Epithelial cell of proximal tubule (primary cell): ENCODE measurements around the gene CYLC2. TPM values are rescaled to one million over a fixed set of nuclear protein-coding genes. Genes with fewer than 3 reads are reported as not detected.

Experiments
- DNase-seq: peaks from one replicate; pipeline ENCODE4 v3.0.0-alpha.2; 2011; ENCODE audit warnings: low read depth
- H3K4me3 ChIP-seq: 2 replicates; pipeline ENCODE4 v1.5.1; 2011; ENCODE audit warnings: low read depth, mild to moderate bottlenecking, low read length
- total RNA-seq: library from RNA; depleted of rRNA; stranded (reverse); fragments of >200 nt; gene quantifications from 2 replicates; pipeline ENCODE4 v1.2.3, GENCODE V29; 2015
- TF ChIP-seq, protein P1 (sequence below): conservative IDR thresholded peaks from 2 replicates; pipeline ENCODE4 v1.5.1; 2012; ENCODE audit warnings: low read depth, mild to moderate bottlenecking, low read length

CYLC2 gene, protein sequence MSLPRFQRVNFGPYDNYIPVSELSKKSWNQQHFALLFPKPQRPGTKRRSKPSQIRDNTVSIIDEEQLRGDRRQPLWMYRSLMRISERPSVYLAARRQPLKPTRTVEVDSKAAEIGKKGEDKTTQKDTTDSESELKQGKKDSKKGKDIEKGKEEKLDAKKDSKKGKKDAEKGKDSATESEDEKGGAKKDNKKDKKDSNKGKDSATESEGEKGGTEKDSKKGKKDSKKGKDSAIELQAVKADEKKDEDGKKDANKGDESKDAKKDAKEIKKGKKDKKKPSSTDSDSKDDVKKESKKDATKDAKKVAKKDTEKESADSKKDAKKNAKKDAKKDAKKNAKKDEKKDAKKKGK
- total RNA-seq: not detected in 2 replicates

DNA sequence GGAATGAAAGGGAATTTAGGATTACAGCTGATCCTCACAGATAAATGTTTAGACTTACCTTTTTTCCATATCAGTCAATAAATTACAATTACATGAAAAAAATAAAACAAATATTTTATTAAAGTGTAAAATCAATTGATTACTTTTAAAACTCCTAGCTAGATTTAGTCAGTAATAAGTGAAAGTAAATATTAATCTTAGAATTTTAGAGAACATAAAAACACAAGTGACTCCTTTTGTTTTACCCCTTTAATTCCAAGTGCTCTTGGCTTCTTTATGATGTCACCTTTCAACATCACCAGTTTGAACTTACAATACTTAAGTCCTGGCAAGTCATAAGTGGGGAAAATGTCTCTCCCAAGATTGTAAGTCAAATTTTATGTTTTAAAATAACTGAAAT is at the start of gene CYLC2:
CYLC2 (plus strand) TSS at position 301 of the 400 bp plus-strand sequence; CDS start at position 349, 48 bp downstream.
- DNase-seq: no peak
- TF ChIP-seq, protein P1, sequence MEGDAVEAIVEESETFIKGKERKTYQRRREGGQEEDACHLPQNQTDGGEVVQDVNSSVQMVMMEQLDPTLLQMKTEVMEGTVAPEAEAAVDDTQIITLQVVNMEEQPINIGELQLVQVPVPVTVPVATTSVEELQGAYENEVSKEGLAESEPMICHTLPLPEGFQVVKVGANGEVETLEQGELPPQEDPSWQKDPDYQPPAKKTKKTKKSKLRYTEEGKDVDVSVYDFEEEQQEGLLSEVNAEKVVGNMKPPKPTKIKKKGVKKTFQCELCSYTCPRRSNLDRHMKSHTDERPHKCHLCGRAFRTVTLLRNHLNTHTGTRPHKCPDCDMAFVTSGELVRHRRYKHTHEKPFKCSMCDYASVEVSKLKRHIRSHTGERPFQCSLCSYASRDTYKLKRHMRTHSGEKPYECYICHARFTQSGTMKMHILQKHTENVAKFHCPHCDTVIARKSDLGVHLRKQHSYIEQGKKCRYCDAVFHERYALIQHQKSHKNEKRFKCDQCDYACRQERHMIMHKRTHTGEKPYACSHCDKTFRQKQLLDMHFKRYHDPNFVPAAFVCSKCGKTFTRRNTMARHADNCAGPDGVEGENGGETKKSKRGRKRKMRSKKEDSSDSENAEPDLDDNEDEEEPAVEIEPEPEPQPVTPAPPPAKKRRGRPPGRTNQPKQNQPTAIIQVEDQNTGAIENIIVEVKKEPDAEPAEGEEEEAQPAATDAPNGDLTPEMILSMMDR: no peak
- H3K4me3 ChIP-seq: no peak within 1 kb of the TSS

DNA sequence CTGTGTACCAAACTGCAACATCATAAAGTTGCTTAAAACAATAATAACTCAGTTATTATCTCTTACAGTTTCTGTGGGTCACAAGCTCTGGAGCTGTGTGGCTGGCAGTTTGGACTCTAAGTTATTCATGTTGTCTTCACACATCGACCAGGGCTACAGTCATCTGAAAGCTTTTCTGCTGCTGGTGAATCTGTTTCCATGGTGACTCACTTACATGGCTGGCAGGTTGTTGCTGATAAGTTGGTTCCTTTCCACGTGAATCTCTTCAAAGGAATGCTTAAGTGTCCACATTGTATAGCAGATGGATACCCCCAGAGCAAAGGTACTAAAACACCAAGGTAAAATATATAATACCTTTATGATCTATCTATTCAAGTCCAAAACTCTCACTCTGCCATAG is 44.8 kb upstream of the CYLC2 start:
- TF ChIP-seq, protein P1: no peak
- DNase-seq: no peak

DNA sequence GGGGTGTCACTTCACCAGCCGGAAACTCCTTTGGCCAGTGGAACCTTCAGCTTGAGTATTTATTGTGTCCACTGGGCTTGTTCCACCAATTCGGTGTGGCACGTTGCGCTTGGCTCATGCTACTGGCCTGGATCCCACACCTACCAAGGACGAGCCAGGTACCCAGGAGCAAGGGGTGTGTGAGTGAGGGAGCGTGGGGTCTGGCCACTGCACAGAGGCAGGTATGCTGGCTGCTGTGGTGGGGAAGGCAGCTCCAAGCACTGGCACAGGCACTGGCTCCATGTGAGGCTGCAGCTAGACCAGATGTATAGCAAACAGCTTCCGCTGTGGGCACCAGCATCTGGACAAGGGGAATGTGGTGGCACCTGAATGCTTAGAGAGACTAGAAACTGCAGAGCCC is 28.1 kb upstream of the CYLC2 start:
- no peak for DNase-seq
- H3K4me3 ChIP-seq: no peak overlapping the region
- TF ChIP-seq, protein P1: no peak

More for the DNA sequence above, 44.8 kb upstream of the CYLC2 start:
- no peak overlapping the region for H3K4me3 ChIP-seq

DNA sequence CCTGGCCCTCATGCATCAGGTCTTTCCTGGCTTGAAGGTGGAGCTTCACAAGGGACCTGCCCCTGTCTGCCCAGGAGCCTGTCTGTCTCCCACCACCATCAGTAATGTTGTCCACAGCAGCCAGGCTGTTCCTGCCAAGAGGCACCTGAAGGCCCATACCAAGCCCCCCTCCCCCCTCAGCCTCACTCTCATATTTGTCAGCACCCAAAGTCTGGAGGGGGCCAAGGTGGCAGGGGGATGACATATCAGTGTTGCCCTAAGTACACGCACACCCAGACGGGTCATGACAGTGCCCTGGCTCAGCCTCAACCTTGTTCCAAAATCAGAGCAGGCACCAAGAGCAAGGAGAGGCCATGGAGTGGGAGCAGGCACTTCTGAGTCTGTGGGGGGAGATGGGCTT is 27.2 kb upstream of the CYLC2 start:
- DNase-seq: no peak
- TF ChIP-seq, protein P1: no peak
- H3K4me3 ChIP-seq: no peak overlapping the region

DNA sequence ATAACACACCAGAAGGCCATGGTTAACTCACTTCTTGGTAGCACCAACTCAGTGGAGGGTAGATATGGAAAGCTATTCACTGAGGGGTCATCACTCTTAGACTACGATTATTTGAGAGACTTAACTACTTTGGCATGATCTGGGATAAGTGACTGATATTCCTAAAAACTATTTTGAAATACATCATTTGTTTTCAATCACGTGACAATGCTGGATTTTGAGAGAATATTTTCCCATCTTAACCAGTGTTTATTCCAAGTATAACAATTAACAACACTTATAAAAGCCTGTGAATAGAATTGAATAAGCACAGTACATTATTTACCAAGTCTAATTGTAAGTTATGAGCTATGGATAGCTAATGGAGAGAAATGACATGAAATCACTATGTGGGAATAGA is 22.4 kb upstream of the CYLC2 start:
- no peak overlapping the region for H3K4me3 ChIP-seq
- DNase-seq: no peak
- TF ChIP-seq, protein P1: no peak

DNA sequence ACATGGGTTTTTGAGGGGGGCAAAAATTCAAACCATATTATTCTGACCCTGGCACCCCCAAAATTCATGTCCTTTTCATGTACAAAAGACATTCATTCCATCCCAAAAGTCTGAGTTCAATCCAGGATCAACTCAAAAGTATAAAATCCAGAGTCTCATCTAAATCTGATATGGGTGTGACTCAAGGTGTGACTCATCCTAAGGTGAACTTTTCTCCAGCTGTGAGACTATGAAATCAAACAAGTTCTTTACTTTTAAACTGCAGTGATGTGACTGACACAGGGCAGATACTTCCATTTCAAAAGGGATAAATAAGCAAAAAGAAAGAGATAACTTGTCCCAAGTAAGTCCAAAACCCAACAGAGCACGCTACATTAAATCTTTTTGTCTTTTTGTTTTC is 20.6 kb upstream of the CYLC2 start:
- no peak overlapping the region for H3K4me3 ChIP-seq
- no peak for DNase-seq
- TF ChIP-seq, protein P1: no peak

DNA sequence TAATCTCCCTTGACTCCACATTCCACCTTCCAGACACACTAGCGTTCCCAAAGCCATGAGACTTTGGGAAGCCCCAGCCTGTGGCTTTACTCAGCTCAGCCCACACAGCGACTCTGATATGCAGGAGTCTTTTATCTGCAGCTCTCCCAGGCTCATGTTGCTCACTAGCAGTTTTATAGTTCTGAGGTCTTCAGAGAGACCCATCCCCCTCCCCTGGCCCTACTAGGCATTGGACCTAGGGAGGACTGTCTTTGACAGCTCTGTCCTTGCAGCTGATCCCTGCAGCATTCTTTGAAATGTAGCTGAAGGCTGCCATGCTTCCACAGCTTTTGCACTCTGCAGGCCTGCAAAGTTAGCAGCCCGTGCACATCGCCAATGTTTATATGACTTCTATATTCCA is 19.9 kb upstream of the CYLC2 start:
- H3K4me3 ChIP-seq: no peak overlapping the region
- TF ChIP-seq, protein P1: no peak
- DNase-seq: no peak
